C4-2B (cell line): ENCODE results near the gene IGFBPL1.

Experiments used
- ZFX ChIP-seq: fragments of 450-650 bp; IDR thresholded peaks from 2 replicates; pipeline ENCODE4 v1.6.1; 2017
- TF ChIP-seq, protein P1 (sequence below): fragments of 450-650 bp; conservative IDR thresholded peaks from 2 replicates; pipeline ENCODE4 v1.5.1; 2017; ENCODE audit warnings: mild to moderate bottlenecking

DNA sequence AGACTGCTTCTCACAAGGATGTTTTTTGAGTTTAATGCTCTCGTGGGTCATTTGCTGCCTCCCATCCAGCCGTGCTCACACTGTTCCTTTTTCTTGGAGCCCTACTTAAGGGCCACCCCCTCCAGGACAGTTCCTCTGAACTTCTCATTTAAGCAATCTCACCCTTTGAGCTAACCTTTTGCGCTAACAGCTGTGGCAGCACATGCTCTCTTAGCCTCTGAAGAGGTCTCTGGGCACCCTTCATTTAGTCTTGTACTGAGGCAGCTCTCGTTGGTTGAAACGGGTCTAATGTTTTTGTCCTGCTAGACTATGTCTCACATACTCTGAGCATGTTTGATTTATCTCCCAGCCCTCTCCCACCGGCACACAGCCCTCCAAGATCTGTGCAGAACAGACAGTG is 19.9 kb downstream of the IGFBPL1 start:
- TF ChIP-seq, protein P1, sequence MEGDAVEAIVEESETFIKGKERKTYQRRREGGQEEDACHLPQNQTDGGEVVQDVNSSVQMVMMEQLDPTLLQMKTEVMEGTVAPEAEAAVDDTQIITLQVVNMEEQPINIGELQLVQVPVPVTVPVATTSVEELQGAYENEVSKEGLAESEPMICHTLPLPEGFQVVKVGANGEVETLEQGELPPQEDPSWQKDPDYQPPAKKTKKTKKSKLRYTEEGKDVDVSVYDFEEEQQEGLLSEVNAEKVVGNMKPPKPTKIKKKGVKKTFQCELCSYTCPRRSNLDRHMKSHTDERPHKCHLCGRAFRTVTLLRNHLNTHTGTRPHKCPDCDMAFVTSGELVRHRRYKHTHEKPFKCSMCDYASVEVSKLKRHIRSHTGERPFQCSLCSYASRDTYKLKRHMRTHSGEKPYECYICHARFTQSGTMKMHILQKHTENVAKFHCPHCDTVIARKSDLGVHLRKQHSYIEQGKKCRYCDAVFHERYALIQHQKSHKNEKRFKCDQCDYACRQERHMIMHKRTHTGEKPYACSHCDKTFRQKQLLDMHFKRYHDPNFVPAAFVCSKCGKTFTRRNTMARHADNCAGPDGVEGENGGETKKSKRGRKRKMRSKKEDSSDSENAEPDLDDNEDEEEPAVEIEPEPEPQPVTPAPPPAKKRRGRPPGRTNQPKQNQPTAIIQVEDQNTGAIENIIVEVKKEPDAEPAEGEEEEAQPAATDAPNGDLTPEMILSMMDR = no peak
- no peak for TF ChIP-seq ZFX
